SJCRH30 (cell line): ENCODE data around the gene CLDN10. TPM values are rescaled to one million over a fixed set of nuclear protein-coding genes. Genes with fewer than 3 reads are reported as not detected.

Experiments used
- DNase-seq, 2 experiments: peaks; one replicate each; pipeline ENCODE4 v3.0.0-alpha.2; 2015 to 2020
- H3K27ac ChIP-seq: fragments of 250-450 bp; sonication (Bioruptor Pico); 2 replicates; pipeline ENCODE4 v1.5.1; 2020; ENCODE audit warnings: mild to moderate bottlenecking, moderate library complexity
- H3K27me3 ChIP-seq: fragments of 250-450 bp; sonication (Bioruptor Pico); 2 replicates; pipeline ENCODE4 v1.5.1; 2020; ENCODE audit warnings: mild to moderate bottlenecking, moderate library complexity
- H3K36me3 ChIP-seq: fragments of 250-450 bp; sonication (Bioruptor Pico); 2 replicates; pipeline ENCODE4 v1.5.1; 2020; ENCODE audit warnings: mild to moderate bottlenecking, moderate library complexity
- H3K4me1 ChIP-seq: fragments of 250-450 bp; sonication (Bioruptor Pico); 2 replicates; pipeline ENCODE4 v1.5.1; 2020; ENCODE audit warnings: mild to moderate bottlenecking, moderate library complexity
- H3K4me3 ChIP-seq: fragments of 250-450 bp; sonication (Bioruptor Pico); 2 replicates; pipeline ENCODE4 v1.5.1; 2020; ENCODE audit warnings: mild to moderate bottlenecking, moderate library complexity
- H3K9me3 ChIP-seq: fragments of 250-450 bp; sonication (Bioruptor Pico); replicated peaks from 2 replicates; pipeline ENCODE4 v1.5.1; 2020; ENCODE audit warnings: mild to moderate bottlenecking, moderate library complexity
- total RNA-seq: library from RNA; depleted of rRNA; stranded (reverse); fragments of >200 nt; shearing (Covaris generic); gene quantifications from 2 replicates; pipeline ENCODE4 v1.2.3, GENCODE V29; 2014

CLDN10 gene
- total RNA-seq, 1 experiment from 2014 or later, result not detected

- H3K9me3 ChIP-seq, result no peaks in the 10 kb centered on the region
- DNase-seq, result no peak
Observed at GRCh38 chr13:95527955-95528354, 24.6 kb upstream of the CLDN10 start.

GRCh38 chr13:95530178-95530577 is 22.3 kb upstream of the CLDN10 start:
- H3K4me3 ChIP-seq, result no peak overlapping the region

More at GRCh38 chr13:95527955-95528354, 24.6 kb upstream of the CLDN10 start:
- Histone ChIP-seq H3K4me3 (no peak overlapping the region), H3K4me1 (peaks cover 10% of the 10 kb centered on the region), H3K27me3 (no peaks in the 10 kb centered on the region), H3K36me3 (no peaks in the 10 kb centered on the region), H3K27ac (no peak overlapping the region)

GRCh38 chr13:95533545-95534160 is 18.9 kb upstream of the CLDN10 start:
- Histone ChIP-seq H3K36me3 (no peaks in the 10 kb centered on the region), H3K4me3 (no peak overlapping the region), H3K9me3 (no peaks in the 10 kb centered on the region), H3K27ac (no peak overlapping the region), H3K27me3 (no peaks in the 10 kb centered on the region), H3K4me1 (peaks cover 10% of the 10 kb centered on the region)
- DNase-seq, result peak in 1 of 2 experiments; percentile 28

More at GRCh38 chr13:95530178-95530577, 22.3 kb upstream of the CLDN10 start:
- Histone ChIP-seq H3K27me3 (no peaks in the 10 kb centered on the region), H3K27ac (no peak overlapping the region), H3K4me1 (peaks cover 10% of the 10 kb centered on the region), H3K36me3 (no peaks in the 10 kb centered on the region), H3K9me3 (no peaks in the 10 kb centered on the region)
- peak; percentile 46 to 72 for DNase-seq

- Histone ChIP-seq H3K4me1 (peaks cover 4% of the 10 kb centered on the region), H3K27me3 (no peaks in the 10 kb centered on the region), H3K9me3 (no peaks in the 10 kb centered on the region), H3K4me3 (no peak overlapping the region), H3K27ac (no peak overlapping the region), H3K36me3 (no peaks in the 10 kb centered on the region)
- no peak for DNase-seq
Observed at GRCh38 chr13:95535243-95535642, 17.3 kb upstream of the CLDN10 start.

- Histone ChIP-seq H3K9me3 (no peaks in the 10 kb centered on the region), H3K36me3 (no peaks in the 10 kb centered on the region), H3K27ac (no peak overlapping the region), H3K4me3 (no peak overlapping the region), H3K4me1 (peaks cover 14% of the 10 kb centered on the region; the same call in 1 of the 2 replicates), H3K27me3 (no peaks in the 10 kb centered on the region)
- peak in 1 of 2 experiments; percentile 66 for DNase-seq
Observed at GRCh38 chr13:95536632-95537241, 15.8 kb upstream of the CLDN10 start.

DNA sequence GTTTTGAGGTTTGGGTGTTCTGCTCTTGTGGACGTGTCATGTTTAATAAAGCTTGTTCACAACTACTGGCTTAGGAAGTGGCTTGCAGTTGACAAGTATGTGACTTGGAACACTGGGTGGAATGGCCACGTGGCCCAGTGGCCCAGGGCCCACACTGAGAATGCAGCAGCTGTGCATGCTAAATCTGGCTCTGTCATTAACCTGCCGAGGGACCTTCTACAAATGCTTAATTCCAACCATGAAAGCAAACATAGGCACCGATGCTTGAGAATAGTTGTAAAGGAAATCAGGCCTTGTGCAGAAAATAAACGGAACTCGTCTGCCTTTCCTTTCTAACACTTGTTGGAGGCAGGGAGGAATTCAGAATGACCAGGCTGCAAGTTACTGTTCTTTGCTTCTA is 11.6 kb upstream of the CLDN10 start:
- peak; percentile 62 to 74 for DNase-seq
- H3K27me3 ChIP-seq, result no peaks in the 10 kb centered on the region; the same call in 1 of the 2 replicates

GRCh38 chr13:95541308-95541707 is 11.2 kb upstream of the CLDN10 start:
- Histone ChIP-seq H3K27ac (peak overlapping the region; percentile 19; the same call in 1 of the 2 replicates), H3K4me1 (peaks cover 15% of the 10 kb centered on the region; the same call in 1 of the 2 replicates), H3K4me3 (peak overlapping the region; percentile 23; the same call in 1 of the 2 replicates), H3K27me3 (no peaks in the 10 kb centered on the region; the same call in 1 of the 2 replicates), H3K9me3 (no peaks in the 10 kb centered on the region), H3K36me3 (no peaks in the 10 kb centered on the region)
- no peak for DNase-seq

More for the DNA sequence above, 11.6 kb upstream of the CLDN10 start:
- Histone ChIP-seq H3K4me1 (peaks cover 15% of the 10 kb centered on the region; the same call in 1 of the 2 replicates), H3K36me3 (no peaks in the 10 kb centered on the region), H3K9me3 (no peaks in the 10 kb centered on the region), H3K4me3 (peak overlapping the region; percentile 23; the same call in 1 of the 2 replicates), H3K27ac (peak overlapping the region; percentile 19; the same call in 1 of the 2 replicates)

- H3K36me3 ChIP-seq, result no peaks in the 10 kb centered on the region
- H3K4me1 ChIP-seq, result peaks cover 15% of the 10 kb centered on the region; the same call in 1 of the 2 replicates
- no peak overlapping the region for H3K27ac ChIP-seq
- no peaks in the 10 kb centered on the region; the same call in 1 of the 2 replicates for H3K27me3 ChIP-seq
- H3K4me3 ChIP-seq, result no peak overlapping the region
- H3K9me3 ChIP-seq, result no peaks in the 10 kb centered on the region
- no peak for DNase-seq
Observed at GRCh38 chr13:95541911-95542474, 10.5 kb upstream of the CLDN10 start.

GRCh38 chr13:95544293-95544692 is 8.2 kb upstream of the CLDN10 start:
- no peaks in the 10 kb centered on the region for H3K36me3 ChIP-seq
- H3K27ac ChIP-seq, result no peak overlapping the region
- no peak for DNase-seq

DNA sequence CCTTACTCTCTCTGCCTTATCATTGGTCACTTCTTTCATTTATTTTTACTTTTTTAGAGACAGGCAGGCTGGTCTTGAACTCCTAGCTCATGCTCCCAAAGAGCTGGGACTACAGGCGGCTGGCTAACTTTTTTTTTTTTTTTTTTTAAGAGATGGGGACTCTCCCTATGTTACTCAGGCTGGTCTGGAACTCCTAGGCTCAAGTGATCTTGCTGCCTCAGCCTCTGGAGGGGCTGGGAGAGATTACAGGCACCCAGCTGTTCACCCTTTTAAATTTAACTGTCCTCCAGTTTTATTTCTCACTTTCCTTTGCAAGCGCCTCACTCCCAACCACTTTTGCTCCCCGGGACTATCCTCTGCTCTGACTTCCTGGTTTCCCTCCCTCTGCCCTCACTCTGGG is 5.6 kb upstream of the CLDN10 start:
- H3K27me3 ChIP-seq, result no peaks in the 10 kb centered on the region; the same call in 1 of the 2 replicates
- no peak for DNase-seq
- no peaks in the 10 kb centered on the region for H3K36me3 ChIP-seq
- H3K9me3 ChIP-seq, result no peaks in the 10 kb centered on the region
- no peak overlapping the region for H3K4me3 ChIP-seq
- no peak overlapping the region for H3K27ac ChIP-seq
- peaks cover 3% of the 10 kb centered on the region; the same call in 1 of the 2 replicates for H3K4me1 ChIP-seq

More at GRCh38 chr13:95544293-95544692, 8.2 kb upstream of the CLDN10 start:
- Histone ChIP-seq H3K4me1 (peaks cover 18% of the 10 kb centered on the region; the same call in 1 of the 2 replicates), H3K9me3 (no peaks in the 10 kb centered on the region), H3K4me3 (no peak overlapping the region), H3K27me3 (no peaks in the 10 kb centered on the region; the same call in 1 of the 2 replicates)

- H3K27me3 ChIP-seq, result no peaks in the 10 kb centered on the region; the same call in 1 of the 2 replicates
- H3K27ac ChIP-seq, result no peak overlapping the region
- peaks cover 3% of the 10 kb centered on the region; the same call in 1 of the 2 replicates for H3K4me1 ChIP-seq
- H3K9me3 ChIP-seq, result no peaks in the 10 kb centered on the region
- no peaks in the 10 kb centered on the region for H3K36me3 ChIP-seq
- DNase-seq, result no peak
- no peak overlapping the region for H3K4me3 ChIP-seq
Observed at GRCh38 chr13:95547531-95548167, 4.9 kb upstream of the CLDN10 start.

DNA sequence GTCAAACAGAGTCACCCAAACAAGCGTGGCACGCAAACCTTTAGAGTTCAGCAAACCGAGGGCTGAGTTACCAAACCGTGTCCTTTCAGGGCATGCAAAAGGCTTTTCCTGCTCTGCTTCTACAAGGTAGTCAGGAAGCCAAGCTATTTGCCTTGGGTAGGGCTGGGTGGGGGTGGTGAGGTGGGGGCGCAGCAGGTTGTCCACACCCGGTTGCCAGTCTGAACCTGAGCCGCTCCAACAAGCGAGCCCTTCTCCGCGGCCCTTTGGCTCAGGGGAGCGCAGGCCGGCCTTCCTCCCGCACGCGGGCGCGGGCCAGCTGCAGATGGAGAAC is 347 bp upstream of the CLDN10 start:
- no peak overlapping the region for H3K27ac ChIP-seq
- DNase-seq, result no peak
- H3K4me3 ChIP-seq, result no peak overlapping the region
- no peaks in the 10 kb centered on the region for H3K27me3 ChIP-seq
- H3K4me1 ChIP-seq, result peaks cover 3% of the 10 kb centered on the region; the same call in 1 of the 2 replicates
- H3K9me3 ChIP-seq, result no peaks in the 10 kb centered on the region
- no peaks in the 10 kb centered on the region for H3K36me3 ChIP-seq

DNA sequence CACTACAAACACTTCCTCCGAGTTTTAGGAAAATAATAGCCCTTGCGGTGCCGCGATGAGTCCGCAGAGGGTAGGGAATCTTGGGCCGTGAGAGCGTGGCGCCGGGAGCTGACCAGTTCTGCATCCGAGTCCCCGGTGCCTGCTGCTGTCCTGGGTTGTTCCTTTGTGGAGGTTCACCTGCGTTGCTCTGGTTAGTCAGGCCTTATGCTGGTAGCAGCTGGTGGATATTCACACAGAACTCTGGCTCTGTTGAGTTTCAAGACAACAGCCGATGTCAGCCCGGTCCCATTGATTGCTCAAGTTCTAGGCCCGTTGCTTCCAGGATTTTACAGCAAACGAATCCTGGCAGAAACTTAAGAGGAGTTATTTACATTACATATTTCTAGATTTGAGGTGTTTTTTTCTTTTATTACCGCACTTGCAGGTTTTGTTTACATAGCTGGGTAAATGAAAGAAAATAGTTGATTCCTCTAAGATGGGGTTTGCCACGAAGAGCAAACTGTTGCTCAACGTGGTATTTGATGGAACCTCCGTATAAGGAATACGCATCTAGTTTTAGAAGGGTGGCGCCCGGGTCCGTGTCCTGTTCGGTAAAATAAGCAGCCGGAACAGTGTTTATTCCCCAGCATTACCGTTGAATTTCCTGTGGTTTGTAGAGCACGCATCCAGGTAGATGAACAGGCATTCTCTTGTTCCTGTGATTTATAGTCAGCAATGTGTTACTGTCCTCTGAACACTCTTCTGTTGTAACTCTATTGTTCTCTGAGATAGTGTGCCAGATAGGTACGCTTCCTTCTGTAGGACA is 1.3 kb downstream of the CLDN10 start:
- no peak overlapping the region for H3K4me3 ChIP-seq
- H3K36me3 ChIP-seq, result no peaks in the 10 kb centered on the region
- no peaks in the 10 kb centered on the region for H3K27me3 ChIP-seq
- no peaks in the 10 kb centered on the region for H3K9me3 ChIP-seq
- H3K4me1 ChIP-seq, result no peaks in the 10 kb centered on the region
- no peak for DNase-seq
- H3K27ac ChIP-seq, result no peak overlapping the region

DNA sequence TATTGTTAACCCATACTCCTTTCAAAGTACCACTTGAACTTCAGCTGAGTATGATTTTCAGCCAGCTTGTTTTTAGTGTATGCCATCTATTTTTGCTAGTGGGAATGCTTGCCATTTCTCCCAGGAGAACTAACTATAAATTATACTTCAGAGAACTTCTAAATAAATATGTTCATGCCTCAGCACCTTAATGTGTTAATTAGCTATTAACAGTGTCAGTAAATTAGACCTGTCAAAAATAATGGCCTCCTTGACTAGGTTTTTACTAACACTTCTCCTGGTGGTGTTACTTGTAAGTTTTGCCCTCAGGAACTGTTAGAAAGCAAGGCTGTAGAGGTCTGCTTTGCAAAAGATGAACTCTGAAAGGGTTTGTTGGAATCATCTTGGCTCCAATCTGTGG is 4.5 kb downstream of the CLDN10 start:
- H3K27me3 ChIP-seq, result no peaks in the 10 kb centered on the region
- H3K4me3 ChIP-seq, result no peak overlapping the region
- H3K36me3 ChIP-seq, result no peaks in the 10 kb centered on the region
- DNase-seq, result no peak
- no peaks in the 10 kb centered on the region for H3K4me1 ChIP-seq
- H3K27ac ChIP-seq, result no peak overlapping the region
- no peaks in the 10 kb centered on the region for H3K9me3 ChIP-seq
